Prostate gland (tissue), 2 donors: Measurements from ENCODE around the gene SLC5A8.

ENCODE experiments used
- CTCF ChIP-seq, 4 experiments: fragments of 200-600 bp in 2 of 4; fragments of 450-650 bp in 2 of 4; sonication (generic) in 2 of 4; IDR thresholded peaks; 1 replicate in 3 of 4; 2 replicates in 1 of 4; pipeline ENCODE4 v1.5.1; 2016 to 2019; ENCODE audit warnings: antibody characterized with exemption in 4 of 4, mild to moderate bottlenecking in 2 of 4, moderate library complexity in 2 of 4
- POLR2A ChIP-seq: fragments of 450-650 bp; IDR thresholded peaks from one replicate; pipeline ENCODE4 v1.6.1; 2016; ENCODE audit warnings: antibody characterized with exemption, mild to moderate bottlenecking
- POLR2AphosphoS5 ChIP-seq: sonication (generic); formaldehyde crosslinking; IDR thresholded peaks from one replicate; pipeline ENCODE4 v1.6.1; 2017; ENCODE audit warnings: antibody characterized with exemption

- TF ChIP-seq CTCF (IDR thresholded peaks at IDR 0.05) (no peak), POLR2A (no peak), POLR2AphosphoS5 (no peak)
Measured at GRCh38 chr12:101172316-101172715, 37.7 kb downstream of the SLC5A8 start.
